ENCODE results near the gene TRIM4. TPM values are rescaled to one million over a fixed set of nuclear protein-coding genes. Genes with fewer than 3 reads are reported as not detected.

Gene TRIM4
- total RNA-seq, 1 donor from 2014 or later = 13.7 TPM

DNA sequence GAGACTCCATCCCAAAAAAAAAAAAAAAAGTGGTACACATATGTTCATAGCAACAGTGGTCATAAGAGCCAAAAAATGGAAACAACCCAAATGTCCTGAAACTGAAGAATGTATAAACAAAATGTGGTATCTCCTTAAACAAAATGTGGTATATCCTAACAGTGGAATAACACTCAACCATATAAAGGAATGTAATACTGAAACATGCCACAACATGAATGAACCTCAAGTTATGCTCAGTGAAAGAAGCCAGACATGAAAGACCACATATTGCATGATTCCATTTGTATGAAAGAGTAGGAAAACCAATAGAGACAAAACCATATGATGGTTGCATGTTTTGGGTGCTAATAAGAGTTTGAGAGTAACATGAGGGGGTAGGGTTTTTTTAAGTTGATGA lies 7.0 kb upstream of the TRIM4 start:
- H3K36me3 Mint-ChIP-seq (ENCODE audit: unreplicated experiment) = no peaks in the 10 kb centered on the region
- peaks cover 4% of the 10 kb centered on the region for H3K27me3 Mint-ChIP-seq (ENCODE audit: unreplicated experiment)
- H3K27ac Mint-ChIP-seq (ENCODE audit: unreplicated experiment) = no peak overlapping the region
- TF ChIP-seq, protein P1, sequence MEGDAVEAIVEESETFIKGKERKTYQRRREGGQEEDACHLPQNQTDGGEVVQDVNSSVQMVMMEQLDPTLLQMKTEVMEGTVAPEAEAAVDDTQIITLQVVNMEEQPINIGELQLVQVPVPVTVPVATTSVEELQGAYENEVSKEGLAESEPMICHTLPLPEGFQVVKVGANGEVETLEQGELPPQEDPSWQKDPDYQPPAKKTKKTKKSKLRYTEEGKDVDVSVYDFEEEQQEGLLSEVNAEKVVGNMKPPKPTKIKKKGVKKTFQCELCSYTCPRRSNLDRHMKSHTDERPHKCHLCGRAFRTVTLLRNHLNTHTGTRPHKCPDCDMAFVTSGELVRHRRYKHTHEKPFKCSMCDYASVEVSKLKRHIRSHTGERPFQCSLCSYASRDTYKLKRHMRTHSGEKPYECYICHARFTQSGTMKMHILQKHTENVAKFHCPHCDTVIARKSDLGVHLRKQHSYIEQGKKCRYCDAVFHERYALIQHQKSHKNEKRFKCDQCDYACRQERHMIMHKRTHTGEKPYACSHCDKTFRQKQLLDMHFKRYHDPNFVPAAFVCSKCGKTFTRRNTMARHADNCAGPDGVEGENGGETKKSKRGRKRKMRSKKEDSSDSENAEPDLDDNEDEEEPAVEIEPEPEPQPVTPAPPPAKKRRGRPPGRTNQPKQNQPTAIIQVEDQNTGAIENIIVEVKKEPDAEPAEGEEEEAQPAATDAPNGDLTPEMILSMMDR (IDR thresholded peaks at IDR 0.05; ENCODE audit: partially characterized antibody, unreplicated experiment) = no peak
- no peak for DNase-seq
- peaks cover 4% of the 10 kb centered on the region for H3K9me3 Mint-ChIP-seq (ENCODE audit: unreplicated experiment)
- no peak overlapping the region for H3K4me3 Mint-ChIP-seq (ENCODE audit: unreplicated experiment)
- H3K4me1 Mint-ChIP-seq (ENCODE audit: low read depth, unreplicated experiment) = peaks cover 6% of the 10 kb centered on the region

DNA sequence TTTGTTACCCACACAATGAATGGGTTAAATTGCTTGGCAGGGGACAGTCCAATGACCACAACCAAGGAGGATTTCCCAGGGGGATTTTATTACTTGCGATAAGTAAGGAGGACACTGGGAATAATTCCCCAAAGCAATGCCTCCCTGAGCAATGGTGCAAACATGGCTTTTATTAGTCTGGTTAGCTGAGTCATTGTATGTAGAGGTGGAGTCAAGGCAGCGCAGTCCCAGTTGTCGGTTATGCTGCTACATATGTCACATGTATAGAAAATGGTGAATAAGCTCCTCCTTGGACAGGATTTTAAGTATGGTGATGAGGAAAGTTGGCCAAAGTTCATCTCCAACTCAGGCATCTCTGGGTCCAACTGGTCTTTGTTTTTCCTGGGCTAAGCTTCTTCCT lies 3.9 kb upstream of the TRIM4 start:
- H3K9me3 Mint-ChIP-seq (ENCODE audit: unreplicated experiment) = no peaks in the 10 kb centered on the region
- H3K36me3 Mint-ChIP-seq (ENCODE audit: unreplicated experiment) = no peaks in the 10 kb centered on the region
- DNase-seq = no peak
- no peak overlapping the region for H3K27ac Mint-ChIP-seq (ENCODE audit: unreplicated experiment)
- peaks cover 2% of the 10 kb centered on the region for H3K4me1 Mint-ChIP-seq (ENCODE audit: low read depth, unreplicated experiment)
- H3K4me3 Mint-ChIP-seq (ENCODE audit: unreplicated experiment) = no peak overlapping the region
- TF ChIP-seq, protein P1 (IDR thresholded peaks at IDR 0.05; ENCODE audit: partially characterized antibody, unreplicated experiment) = no peak
- H3K27me3 Mint-ChIP-seq (ENCODE audit: unreplicated experiment) = peaks cover 4% of the 10 kb centered on the region

GRCh38 chr7:99920149-99920548 lies 819 bp upstream of the TRIM4 start:
- Mint-ChIP-seq H3K4me3 (ENCODE audit: unreplicated experiment) (peak overlapping the region; percentile 90), H3K27ac (ENCODE audit: unreplicated experiment) (no peak overlapping the region), H3K36me3 (ENCODE audit: unreplicated experiment) (no peaks in the 10 kb centered on the region), H3K27me3 (ENCODE audit: unreplicated experiment) (peaks cover 8% of the 10 kb centered on the region), H3K9me3 (ENCODE audit: unreplicated experiment) (no peaks in the 10 kb centered on the region), H3K4me1 (ENCODE audit: low read depth, unreplicated experiment) (peaks cover 5% of the 10 kb centered on the region)
- DNase-seq = no peak
- TF ChIP-seq, protein P1 (IDR thresholded peaks at IDR 0.05; ENCODE audit: partially characterized antibody, unreplicated experiment) = no peak

DNA sequence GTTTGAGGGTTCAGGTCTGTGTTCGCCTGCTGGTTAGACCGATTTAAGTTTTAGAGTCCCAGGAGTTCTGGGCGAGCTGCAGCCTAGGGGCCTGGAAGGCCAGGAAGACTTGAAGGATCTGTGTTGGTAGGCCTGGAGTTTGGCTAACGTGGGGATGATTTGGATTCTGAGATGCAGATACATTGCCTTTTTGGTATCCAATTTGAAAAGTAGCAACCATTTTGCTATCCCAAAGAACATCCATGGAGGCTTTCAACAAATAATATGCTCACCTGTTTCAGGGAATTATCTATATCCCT lies 433 bp upstream of the TRIM4 start:
- TF ChIP-seq, protein P1 (IDR thresholded peaks at IDR 0.05; ENCODE audit: partially characterized antibody, unreplicated experiment) = no peak
- no peak for DNase-seq
- peak overlapping the region; percentile 90 for H3K4me3 Mint-ChIP-seq (ENCODE audit: unreplicated experiment)
- no peaks in the 10 kb centered on the region for H3K9me3 Mint-ChIP-seq (ENCODE audit: unreplicated experiment)
- peak overlapping the region; percentile 68 for H3K27ac Mint-ChIP-seq (ENCODE audit: unreplicated experiment)
- H3K27me3 Mint-ChIP-seq (ENCODE audit: unreplicated experiment) = peaks cover 8% of the 10 kb centered on the region
- no peaks in the 10 kb centered on the region for H3K36me3 Mint-ChIP-seq (ENCODE audit: unreplicated experiment)
- peaks cover 5% of the 10 kb centered on the region for H3K4me1 Mint-ChIP-seq (ENCODE audit: low read depth, unreplicated experiment)

DNA sequence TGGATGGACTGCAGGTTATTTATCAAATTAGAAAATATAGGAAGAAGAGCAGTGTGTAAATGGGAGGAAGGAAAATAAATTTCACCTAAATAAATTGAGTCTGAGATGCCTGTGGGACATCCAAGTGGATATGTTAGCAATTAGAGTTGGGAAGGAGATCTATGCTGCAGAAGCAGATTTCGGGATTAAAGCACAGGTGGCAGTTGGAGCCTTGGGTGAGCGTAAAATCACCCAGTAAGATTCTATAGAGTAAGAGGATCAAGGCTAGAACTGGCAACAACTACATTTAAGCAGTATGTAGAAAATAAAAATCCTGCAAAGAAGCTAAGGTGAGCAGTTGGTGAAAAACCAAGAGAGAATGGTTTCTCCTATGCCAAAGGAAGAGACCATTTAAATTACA lies 8.4 kb downstream of the TRIM4 start:
- TF ChIP-seq, protein P1 (IDR thresholded peaks at IDR 0.05; ENCODE audit: partially characterized antibody, unreplicated experiment) = no peak
- Mint-ChIP-seq H3K4me3 (ENCODE audit: unreplicated experiment) (no peak overlapping the region), H3K27ac (ENCODE audit: unreplicated experiment) (no peak overlapping the region), H3K27me3 (ENCODE audit: unreplicated experiment) (no peaks in the 10 kb centered on the region), H3K9me3 (ENCODE audit: unreplicated experiment) (no peaks in the 10 kb centered on the region), H3K4me1 (ENCODE audit: low read depth, unreplicated experiment) (no peaks in the 10 kb centered on the region), H3K36me3 (ENCODE audit: unreplicated experiment) (no peaks in the 10 kb centered on the region)
- no peak for DNase-seq

Data from glutamatergic neuron (in vitro differentiated cells).